HL-60 (cell line): ENCODE data around the gene KRTAP5-7.

Experiments used
- DNase-seq, 2 experiments: peaks; one replicate each; pipeline ENCODE4 v3.0.0-alpha.2; 2010 to 2020; ENCODE audit warnings: low read depth in 1 of 2, low spot score in 1 of 2
- H3K27ac ChIP-seq: fragments of 250-450 bp; sonication (Bioruptor Pico); replicated peaks from 2 replicates; pipeline ENCODE4 v1.5.1; 2020; ENCODE audit warnings: mild to moderate bottlenecking, moderate library complexity
- H3K27me3 ChIP-seq: fragments of 250-450 bp; sonication (Bioruptor Pico); 2 replicates; pipeline ENCODE4 v1.5.1; 2021; ENCODE audit warnings: mild to moderate bottlenecking, moderate library complexity; ENCODE audit not compliant: insufficient read depth, poor library complexity, severe bottlenecking
- H3K4me3 ChIP-seq: replicated peaks from 2 replicates; pipeline ENCODE4 v1.5.1; 2011; ENCODE audit warnings: mild to moderate bottlenecking, control low read depth, low read length; ENCODE audit not compliant: insufficient read depth
- GABPA ChIP-seq: IDR thresholded peaks from 2 replicates; pipeline ENCODE4 v1.6.1; 2012; ENCODE audit warnings: low read depth
- POLR2AphosphoS5 ChIP-seq: IDR thresholded peaks from 2 replicates; pipeline ENCODE4 v1.6.1; 2012; ENCODE audit warnings: low read depth
- SPI1 ChIP-seq: IDR thresholded peaks from 2 replicates; pipeline ENCODE4 v1.6.1; 2012; ENCODE audit warnings: low read depth, mild to moderate bottlenecking, borderline replicate concordance
- TF ChIP-seq, protein P1 (sequence below): IDR thresholded peaks from one replicate; pipeline ENCODE4 v1.5.1; 2011; ENCODE audit warnings: low read length, control low read depth, inconsistent platforms; ENCODE audit not compliant: insufficient read depth
- TF ChIP-seq, protein P2 (sequence below): IDR thresholded peaks from 2 replicates; pipeline ENCODE4 v1.6.1; 2012; ENCODE audit warnings: low read depth; ENCODE audit not compliant: insufficient replicate concordance

The KRTAP5-7 gene

DNA sequence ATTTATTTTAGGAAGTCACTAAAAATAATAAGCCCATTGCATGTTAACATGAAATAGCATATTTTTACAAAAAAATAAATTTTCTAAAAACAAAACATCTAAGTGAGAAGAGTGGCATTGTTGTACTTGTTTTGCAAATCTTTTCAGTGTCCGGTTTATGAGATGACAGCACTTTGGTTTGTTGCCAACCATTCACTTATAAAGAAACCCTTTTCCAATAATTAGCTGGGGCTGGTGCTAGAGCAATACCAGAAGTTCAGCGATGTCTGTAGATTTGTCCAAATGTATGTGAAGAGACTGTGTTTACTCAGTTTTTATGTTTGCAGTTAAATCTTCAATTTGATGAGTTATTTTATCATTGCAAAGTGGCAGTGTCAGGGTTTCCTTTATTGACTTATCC, 22.1 kb upstream of the KRTAP5-7 start:
- Histone ChIP-seq H3K27me3 (no peaks in the 10 kb centered on the region), H3K4me3 (no peak overlapping the region), H3K27ac (no peak overlapping the region)
- DNase-seq = no peak
- TF ChIP-seq POLR2AphosphoS5 = no peak
- no peak for TF ChIP-seq GABPA
- TF ChIP-seq, protein P1, sequence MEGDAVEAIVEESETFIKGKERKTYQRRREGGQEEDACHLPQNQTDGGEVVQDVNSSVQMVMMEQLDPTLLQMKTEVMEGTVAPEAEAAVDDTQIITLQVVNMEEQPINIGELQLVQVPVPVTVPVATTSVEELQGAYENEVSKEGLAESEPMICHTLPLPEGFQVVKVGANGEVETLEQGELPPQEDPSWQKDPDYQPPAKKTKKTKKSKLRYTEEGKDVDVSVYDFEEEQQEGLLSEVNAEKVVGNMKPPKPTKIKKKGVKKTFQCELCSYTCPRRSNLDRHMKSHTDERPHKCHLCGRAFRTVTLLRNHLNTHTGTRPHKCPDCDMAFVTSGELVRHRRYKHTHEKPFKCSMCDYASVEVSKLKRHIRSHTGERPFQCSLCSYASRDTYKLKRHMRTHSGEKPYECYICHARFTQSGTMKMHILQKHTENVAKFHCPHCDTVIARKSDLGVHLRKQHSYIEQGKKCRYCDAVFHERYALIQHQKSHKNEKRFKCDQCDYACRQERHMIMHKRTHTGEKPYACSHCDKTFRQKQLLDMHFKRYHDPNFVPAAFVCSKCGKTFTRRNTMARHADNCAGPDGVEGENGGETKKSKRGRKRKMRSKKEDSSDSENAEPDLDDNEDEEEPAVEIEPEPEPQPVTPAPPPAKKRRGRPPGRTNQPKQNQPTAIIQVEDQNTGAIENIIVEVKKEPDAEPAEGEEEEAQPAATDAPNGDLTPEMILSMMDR = no peak
- TF ChIP-seq SPI1 = no peak
- TF ChIP-seq, protein P2, sequence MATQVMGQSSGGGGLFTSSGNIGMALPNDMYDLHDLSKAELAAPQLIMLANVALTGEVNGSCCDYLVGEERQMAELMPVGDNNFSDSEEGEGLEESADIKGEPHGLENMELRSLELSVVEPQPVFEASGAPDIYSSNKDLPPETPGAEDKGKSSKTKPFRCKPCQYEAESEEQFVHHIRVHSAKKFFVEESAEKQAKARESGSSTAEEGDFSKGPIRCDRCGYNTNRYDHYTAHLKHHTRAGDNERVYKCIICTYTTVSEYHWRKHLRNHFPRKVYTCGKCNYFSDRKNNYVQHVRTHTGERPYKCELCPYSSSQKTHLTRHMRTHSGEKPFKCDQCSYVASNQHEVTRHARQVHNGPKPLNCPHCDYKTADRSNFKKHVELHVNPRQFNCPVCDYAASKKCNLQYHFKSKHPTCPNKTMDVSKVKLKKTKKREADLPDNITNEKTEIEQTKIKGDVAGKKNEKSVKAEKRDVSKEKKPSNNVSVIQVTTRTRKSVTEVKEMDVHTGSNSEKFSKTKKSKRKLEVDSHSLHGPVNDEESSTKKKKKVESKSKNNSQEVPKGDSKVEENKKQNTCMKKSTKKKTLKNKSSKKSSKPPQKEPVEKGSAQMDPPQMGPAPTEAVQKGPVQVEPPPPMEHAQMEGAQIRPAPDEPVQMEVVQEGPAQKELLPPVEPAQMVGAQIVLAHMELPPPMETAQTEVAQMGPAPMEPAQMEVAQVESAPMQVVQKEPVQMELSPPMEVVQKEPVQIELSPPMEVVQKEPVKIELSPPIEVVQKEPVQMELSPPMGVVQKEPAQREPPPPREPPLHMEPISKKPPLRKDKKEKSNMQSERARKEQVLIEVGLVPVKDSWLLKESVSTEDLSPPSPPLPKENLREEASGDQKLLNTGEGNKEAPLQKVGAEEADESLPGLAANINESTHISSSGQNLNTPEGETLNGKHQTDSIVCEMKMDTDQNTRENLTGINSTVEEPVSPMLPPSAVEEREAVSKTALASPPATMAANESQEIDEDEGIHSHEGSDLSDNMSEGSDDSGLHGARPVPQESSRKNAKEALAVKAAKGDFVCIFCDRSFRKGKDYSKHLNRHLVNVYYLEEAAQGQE = no peak

DNA sequence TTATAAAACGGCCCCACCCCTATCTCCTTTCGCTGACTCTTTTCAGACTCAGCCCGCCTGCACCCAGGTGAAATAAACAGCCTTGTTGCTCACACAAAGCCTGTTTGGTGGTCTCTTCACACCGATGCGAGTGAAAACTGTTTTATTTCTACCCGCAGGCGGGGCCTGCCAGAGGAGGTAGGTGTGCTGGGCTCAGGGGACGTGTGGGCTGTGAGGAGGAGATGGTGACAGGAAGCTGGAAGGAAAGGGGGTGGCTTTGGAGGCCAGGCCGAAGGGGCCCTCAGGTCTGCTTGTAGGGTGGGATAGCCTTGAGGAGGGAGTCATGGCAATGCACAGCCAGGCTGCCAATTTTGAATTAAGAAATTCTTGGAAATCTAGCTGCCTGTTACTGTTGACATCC, 21.3 kb upstream of the KRTAP5-7 start:
- DNase-seq = no peak
- Histone ChIP-seq H3K27me3 (no peaks in the 10 kb centered on the region), H3K4me3 (no peak overlapping the region), H3K27ac (no peak overlapping the region)
- TF ChIP-seq POLR2AphosphoS5 (no peak), SPI1 (no peak), GABPA (no peak)
- TF ChIP-seq, protein P1 = no peak
- TF ChIP-seq, protein P2 = no peak

DNA sequence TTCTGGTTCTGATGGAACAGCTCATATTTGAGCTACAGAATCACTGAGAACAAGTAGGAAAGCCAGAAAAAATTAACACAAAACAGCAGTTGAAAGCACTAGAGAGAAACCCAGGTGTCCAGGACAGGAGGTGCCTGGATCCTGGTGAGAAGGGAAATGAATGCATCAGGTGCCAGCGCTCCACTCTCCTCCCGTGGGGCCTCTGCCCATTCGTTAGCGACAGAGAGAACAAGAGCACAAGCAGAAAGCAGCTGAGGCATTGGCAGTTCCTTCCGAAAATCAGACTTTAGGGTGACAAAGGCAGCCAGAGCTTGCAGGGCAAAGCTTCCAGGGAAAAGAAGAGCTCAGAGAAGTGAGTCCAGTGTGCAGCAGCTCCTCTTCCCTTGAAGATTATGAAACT, 20.0 kb upstream of the KRTAP5-7 start:
- Histone ChIP-seq H3K4me3 (no peak overlapping the region), H3K27me3 (no peaks in the 10 kb centered on the region), H3K27ac (no peak overlapping the region)
- TF ChIP-seq, protein P2 = no peak
- TF ChIP-seq GABPA (no peak), POLR2AphosphoS5 (no peak), SPI1 (no peak)
- TF ChIP-seq, protein P1 = no peak
- no peak for DNase-seq
